LNCaP clone FGC (cell line): ENCODE data around the gene ZNF280D.
"Not testable (repeated sequence)": the region's sequence is repeated elsewhere in the genome, so short reads cannot be mapped to it uniquely, and the experiment has no call there.

Source experiments
- DNase-seq: peaks from one replicate; pipeline ENCODE4 v3.0.0-alpha.2; 2011; ENCODE audit warnings: low read depth
- H3K4me3 ChIP-seq: 2 replicates; pipeline ENCODE4 v1.5.1; 2011; ENCODE audit warnings: mild to moderate bottlenecking, low read depth, low read length, control low read depth
- TF ChIP-seq, protein P1 (sequence below): IDR thresholded peaks from 2 replicates; pipeline ENCODE4 v1.5.1; 2012; ENCODE audit warnings: mild to moderate bottlenecking; ENCODE audit not compliant: control insufficient read depth, insufficient read depth; ENCODE audit errors: extremely low read depth

ZNF280D gene

DNA sequence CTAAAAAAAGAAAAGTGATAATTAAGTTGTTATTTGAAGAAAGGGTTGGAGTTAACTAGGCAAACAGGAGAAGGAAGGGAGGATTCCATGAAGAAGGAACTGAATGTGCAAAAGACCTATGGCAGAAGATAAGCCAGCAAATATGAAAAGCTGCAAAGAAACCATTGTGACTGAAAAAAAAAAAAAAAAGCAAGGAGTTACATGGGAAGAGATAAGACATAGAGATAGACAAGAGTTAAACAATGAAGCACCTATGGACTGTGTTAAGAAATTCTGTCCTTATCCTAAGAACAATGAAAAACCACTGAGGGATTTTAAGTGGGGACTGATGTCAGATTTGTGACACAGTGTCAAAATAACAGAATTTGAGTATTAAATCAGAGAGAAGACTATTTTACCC, 17.0 kb downstream of the ZNF280D start:
- no peak for DNase-seq
- no peak overlapping the region for H3K4me3 ChIP-seq
- TF ChIP-seq, protein P1, sequence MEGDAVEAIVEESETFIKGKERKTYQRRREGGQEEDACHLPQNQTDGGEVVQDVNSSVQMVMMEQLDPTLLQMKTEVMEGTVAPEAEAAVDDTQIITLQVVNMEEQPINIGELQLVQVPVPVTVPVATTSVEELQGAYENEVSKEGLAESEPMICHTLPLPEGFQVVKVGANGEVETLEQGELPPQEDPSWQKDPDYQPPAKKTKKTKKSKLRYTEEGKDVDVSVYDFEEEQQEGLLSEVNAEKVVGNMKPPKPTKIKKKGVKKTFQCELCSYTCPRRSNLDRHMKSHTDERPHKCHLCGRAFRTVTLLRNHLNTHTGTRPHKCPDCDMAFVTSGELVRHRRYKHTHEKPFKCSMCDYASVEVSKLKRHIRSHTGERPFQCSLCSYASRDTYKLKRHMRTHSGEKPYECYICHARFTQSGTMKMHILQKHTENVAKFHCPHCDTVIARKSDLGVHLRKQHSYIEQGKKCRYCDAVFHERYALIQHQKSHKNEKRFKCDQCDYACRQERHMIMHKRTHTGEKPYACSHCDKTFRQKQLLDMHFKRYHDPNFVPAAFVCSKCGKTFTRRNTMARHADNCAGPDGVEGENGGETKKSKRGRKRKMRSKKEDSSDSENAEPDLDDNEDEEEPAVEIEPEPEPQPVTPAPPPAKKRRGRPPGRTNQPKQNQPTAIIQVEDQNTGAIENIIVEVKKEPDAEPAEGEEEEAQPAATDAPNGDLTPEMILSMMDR = no peak

DNA sequence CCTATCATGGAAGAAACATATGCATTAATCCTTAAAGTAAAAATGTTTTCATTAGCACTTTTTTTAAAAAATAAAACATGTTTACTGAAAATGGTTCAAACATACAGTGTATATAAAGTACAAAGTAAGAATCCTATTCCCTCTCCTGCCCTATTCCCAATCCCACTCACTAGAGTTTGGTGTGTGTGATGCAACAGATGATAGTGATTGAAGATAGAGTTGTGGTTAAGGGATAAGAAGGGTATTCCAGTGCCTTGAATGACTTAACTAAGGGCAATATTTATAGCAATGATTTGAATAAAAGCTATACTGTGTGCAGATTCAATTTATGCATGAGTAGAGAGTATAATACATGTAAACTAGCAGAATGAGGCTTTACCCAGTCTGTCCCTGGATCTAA, 18.1 kb downstream of the ZNF280D start:
- DNase-seq = no peak
- TF ChIP-seq, protein P1 = no peak

DNA sequence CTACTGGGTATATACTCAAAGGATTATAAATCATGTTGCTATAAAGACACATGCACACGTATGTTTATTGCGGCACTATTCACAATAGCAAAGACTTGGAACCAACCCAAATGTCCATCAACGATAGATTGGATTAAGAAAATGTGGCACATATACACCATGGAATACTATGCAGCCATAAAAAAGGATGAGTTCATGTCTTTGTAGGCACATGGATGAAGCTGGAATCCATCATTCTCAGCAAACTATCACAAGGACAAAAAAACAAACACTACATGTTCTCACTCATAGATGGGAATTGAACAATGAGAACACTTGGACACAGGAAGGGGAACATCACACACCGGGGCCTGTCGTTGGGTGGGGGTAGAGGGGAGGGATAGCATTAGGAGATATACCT, 23.8 kb downstream of the ZNF280D start:
- DNase-seq, H3K4me3 ChIP-seq: not testable (repeated sequence)

More for the DNA sequence above, 18.1 kb downstream of the ZNF280D start:
- H3K4me3 ChIP-seq = no peak overlapping the region

DNA sequence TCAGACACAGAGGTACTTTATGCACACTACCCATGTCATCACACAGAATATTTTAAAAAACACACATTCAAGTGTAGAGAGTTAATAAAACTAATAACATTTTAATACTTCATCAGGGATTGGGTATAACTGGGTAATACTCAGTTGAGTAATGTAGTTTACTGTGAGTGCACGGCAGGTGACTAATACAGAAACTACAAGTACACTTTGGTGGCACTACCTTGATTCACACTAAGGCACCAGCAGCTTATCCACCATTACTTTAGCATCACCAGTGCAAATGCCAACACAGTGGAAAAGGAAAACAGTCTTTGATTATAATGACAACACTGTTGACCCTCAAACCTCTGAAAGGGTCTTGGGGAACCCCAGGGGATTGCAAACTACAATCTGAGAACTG, 33.6 kb downstream of the ZNF280D start:
- TF ChIP-seq, protein P1 = no peak
- DNase-seq = no peak
- no peak overlapping the region for H3K4me3 ChIP-seq

DNA sequence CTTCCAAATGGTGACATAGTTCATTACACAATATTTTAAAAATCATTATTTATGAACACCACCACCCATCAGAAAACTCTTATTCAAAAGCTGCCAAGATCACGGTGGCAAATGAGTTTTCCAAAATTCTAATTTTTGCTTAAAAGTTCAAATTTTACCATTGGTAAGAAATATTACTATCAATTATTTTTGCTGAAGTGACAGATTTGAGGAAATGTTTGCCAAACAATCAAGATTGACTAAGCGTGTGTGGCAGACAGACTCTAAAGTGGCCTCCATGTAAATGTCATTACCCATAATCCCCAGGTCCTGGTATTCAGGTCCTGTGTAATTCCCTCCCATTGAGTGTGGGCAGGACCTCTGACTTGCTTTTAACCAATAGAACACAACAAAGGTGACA, 35.0 kb downstream of the ZNF280D start:
- TF ChIP-seq, protein P1 = no peak
- no peak overlapping the region for H3K4me3 ChIP-seq
- DNase-seq = no peak

DNA sequence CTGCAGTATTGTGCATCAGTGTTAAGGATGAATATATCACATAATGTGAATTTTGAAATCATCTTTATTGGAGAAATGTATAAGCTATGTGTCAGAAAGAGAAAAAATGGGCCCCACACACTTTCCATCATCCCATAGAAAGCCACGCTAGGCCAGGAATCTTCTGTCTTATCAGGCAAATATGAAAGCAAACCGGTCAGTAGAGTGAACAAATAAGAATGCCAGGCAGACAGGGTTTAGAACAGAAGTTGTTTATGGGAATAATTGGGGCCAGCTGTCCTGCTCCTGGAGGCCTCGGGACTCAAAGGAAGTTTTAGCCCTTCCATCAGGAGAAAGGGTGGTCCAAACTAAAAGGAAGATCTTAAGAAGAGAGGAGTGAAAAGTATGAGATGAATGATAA, 39.5 kb downstream of the ZNF280D start:
- no peak overlapping the region for H3K4me3 ChIP-seq
- DNase-seq = no peak
- TF ChIP-seq, protein P1 = no peak

DNA sequence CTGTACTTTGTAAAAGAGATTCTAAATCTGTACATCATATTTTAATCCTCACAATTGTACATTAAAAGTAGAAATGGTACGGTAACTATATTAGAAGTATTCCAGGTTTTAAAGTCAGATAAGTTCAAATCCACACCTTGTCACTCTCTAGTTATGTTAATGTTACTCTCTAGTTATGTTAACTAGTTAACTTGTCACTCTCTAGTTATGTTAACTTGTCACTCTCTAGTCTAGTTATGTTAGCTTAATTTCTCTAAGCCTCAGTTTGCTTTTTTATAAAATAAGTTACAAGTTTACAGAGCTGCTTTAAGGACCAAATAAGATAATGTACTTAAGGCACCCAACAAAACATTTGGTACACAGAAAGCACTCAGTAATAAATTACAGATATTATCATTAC, 42.6 kb downstream of the ZNF280D start:
- H3K4me3 ChIP-seq = no peak overlapping the region
- DNase-seq = no peak
- TF ChIP-seq, protein P1 = no peak

DNA sequence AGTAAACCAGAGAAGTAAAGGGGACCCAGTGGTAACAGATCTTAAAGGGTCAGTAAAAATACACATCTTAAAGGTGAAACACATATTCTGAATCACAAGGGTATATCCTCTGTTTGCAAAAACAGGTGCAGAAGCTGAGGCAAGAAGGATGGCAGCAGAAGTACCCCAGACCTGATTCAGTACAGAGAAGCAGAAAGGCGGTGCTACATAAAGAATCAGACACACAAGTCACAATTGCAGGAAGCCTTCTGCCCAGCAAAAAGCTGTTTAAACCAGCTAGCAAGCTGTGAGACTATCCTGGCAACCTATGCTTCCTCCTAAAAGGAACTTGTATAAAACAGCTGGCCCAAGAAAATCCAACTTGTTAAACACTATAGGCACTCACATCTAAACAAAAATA, 49.4 kb downstream of the ZNF280D start:
- no peak for DNase-seq
- no peak overlapping the region for H3K4me3 ChIP-seq
- TF ChIP-seq, protein P1 = no peak
